Ishikawa (cell line): ENCODE results near the gene HDGF.

Experiments used
- CEBPB ChIP-seq: IDR thresholded peaks from 2 replicates; pipeline ENCODE4 v1.6.1; 2012
- CREB1 ChIP-seq: IDR thresholded peaks from 2 replicates; pipeline ENCODE4 v1.6.1; 2012; ENCODE audit warnings: low read depth
- EGR1 ChIP-seq: IDR thresholded peaks from 2 replicates; pipeline ENCODE4 v1.6.1; 2012
- EP300 ChIP-seq: IDR thresholded peaks from 2 replicates; pipeline ENCODE4 v1.6.1; 2012; ENCODE audit warnings: borderline replicate concordance
- FOXM1 ChIP-seq: IDR thresholded peaks from 2 replicates; pipeline ENCODE4 v1.6.1; 2012; ENCODE audit warnings: low read depth, borderline replicate concordance
- MAX ChIP-seq: IDR thresholded peaks from 2 replicates; pipeline ENCODE4 v1.6.1; 2012
- NFIC ChIP-seq: IDR thresholded peaks from 2 replicates; pipeline ENCODE4 v1.6.1; 2012
- RAD21 ChIP-seq: IDR thresholded peaks from 2 replicates; pipeline ENCODE4 v1.6.1; 2012; ENCODE audit warnings: low read depth
- REST ChIP-seq: IDR thresholded peaks from 2 replicates; pipeline ENCODE4 v1.6.1; 2012; ENCODE audit warnings: low read depth, mild to moderate bottlenecking
- TAF1 ChIP-seq: IDR thresholded peaks from 2 replicates; pipeline ENCODE4 v1.6.1; 2012; ENCODE audit warnings: low read depth, mild to moderate bottlenecking
- TCF12 ChIP-seq: IDR thresholded peaks from 2 replicates; pipeline ENCODE4 v1.6.1; 2012; ENCODE audit warnings: low read depth
- TEAD4 ChIP-seq: IDR thresholded peaks from 2 replicates; pipeline ENCODE4 v1.6.1; 2012
- USF1 ChIP-seq: IDR thresholded peaks from 2 replicates; pipeline ENCODE4 v1.6.1; 2012
- YY1 ChIP-seq: IDR thresholded peaks from 2 replicates; pipeline ENCODE4 v1.6.1; 2012; ENCODE audit warnings: low read depth
- ZBTB7A ChIP-seq: IDR thresholded peaks from 2 replicates; pipeline ENCODE4 v1.6.1; 2012; ENCODE audit warnings: low read depth

HDGF gene

GRCh38 chr1:156751451-156751756 is at the start of gene HDGF:
Gene HDGF, minus strand, starts transcription at chr1:156751675. Its CDS starts 246 bp downstream, at chr1:156751429.
- TF ChIP-seq ZBTB7A: no peak
- TF ChIP-seq EP300: no peak
- TF ChIP-seq YY1: no peak
- peak; percentile 90 for TF ChIP-seq FOXM1
- no peak for TF ChIP-seq NFIC
- TF ChIP-seq EGR1: no peak
- TF ChIP-seq TCF12: no peak
- TF ChIP-seq CEBPB: no peak
- no peak for TF ChIP-seq CREB1
- TF ChIP-seq RAD21: no peak
- TF ChIP-seq REST: 0 out of 2 replicates have a peak, but pooled peaks have one; percentile 1
- no peak for TF ChIP-seq USF1
- no peak for TF ChIP-seq TEAD4
- TF ChIP-seq MAX: no peak
- TF ChIP-seq TAF1: no peak; the same call in 1 of the 2 replicates

- TF ChIP-seq RAD21: peak; percentile 53
- no peak for TF ChIP-seq TEAD4
Observed at GRCh38 chr1:156797212-156797871, 45.9 kb upstream of the HDGF start.

- TF ChIP-seq CEBPB (no peak), EGR1 (no peak), MAX (no peak), EP300 (no peak), FOXM1 (no peak), ZBTB7A (no peak), TEAD4 (no peak), REST (no peak), CREB1 (no peak)
Observed at GRCh38 chr1:156796340-156797097, 45.0 kb upstream of the HDGF start.

- no peak for TF ChIP-seq USF1
- TF ChIP-seq EP300: no peak
- TF ChIP-seq NFIC: no peak
Observed at GRCh38 chr1:156795787-156796186, 44.3 kb upstream of the HDGF start.

GRCh38 chr1:156795374-156795733 is 43.9 kb upstream of the HDGF start:
- TF ChIP-seq CREB1 (no peak), TCF12 (no peak), TAF1 (no peak), CEBPB (no peak), EGR1 (no peak)

GRCh38 chr1:156794506-156795373 is 43.3 kb upstream of the HDGF start:
- TF ChIP-seq YY1 (no peak), TEAD4 (no peak), FOXM1 (no peak), REST (no peak), CREB1 (no peak), ZBTB7A (no peak), TAF1 (no peak), MAX (no peak), NFIC (no peak), TCF12 (no peak), CEBPB (no peak), RAD21 (no peak)
